ENCODE results near the gene CLEC20A. TPM values are rescaled to one million over a fixed set of nuclear protein-coding genes. Genes with fewer than 3 reads are reported as not detected.

Gene CLEC20A
- total RNA-seq, 1 donor from 2014 or later: not detected

GRCh38 chr1:178456472-178456871, 40.3 kb downstream of the CLEC20A start:
- Histone ChIP-seq H3K4me1 (no peaks in the 10 kb centered on the region), H3K36me3 (peaks cover 0 to 10% of the 10 kb centered on the region in 2 donors), H3K9me3 (no peaks in the 10 kb centered on the region), H3K27me3 (no peaks in the 10 kb centered on the region), H3K4me3 (no peak overlapping the region), H3K27ac (no peak overlapping the region)
- intact Hi-C loops (cut with DNase I): no loop called here
- TF ChIP-seq CTCF (IDR thresholded peaks at IDR 0.05): no peak
- TF ChIP-seq POLR2AphosphoS5 (IDR thresholded peaks at IDR 0.05; ENCODE audit: insufficient read depth in 1 of 2, low read depth in 1 of 2): no peak
- no peak for TF ChIP-seq POLR2A (IDR thresholded peaks at IDR 0.05)
- no peak for DNase-seq (ENCODE audit: extremely low spot score in 2 of 2)

GRCh38 chr1:178452013-178452412, 44.8 kb downstream of the CLEC20A start:
- Histone ChIP-seq H3K4me1 (no peaks in the 10 kb centered on the region), H3K4me3 (no peak overlapping the region), H3K36me3 (no peaks in the 10 kb centered on the region), H3K27me3 (no peaks in the 10 kb centered on the region), H3K27ac (no peak overlapping the region), H3K9me3 (no peaks in the 10 kb centered on the region)
- TF ChIP-seq POLR2A (IDR thresholded peaks at IDR 0.05) (no peak), POLR2AphosphoS5 (IDR thresholded peaks at IDR 0.05; ENCODE audit: insufficient read depth in 1 of 2, low read depth in 1 of 2) (no peak), CTCF (IDR thresholded peaks at IDR 0.05) (no peak)
- intact Hi-C loops (cut with DNase I): no loop called here
- DNase-seq (ENCODE audit: extremely low spot score in 2 of 2): no peak

DNA sequence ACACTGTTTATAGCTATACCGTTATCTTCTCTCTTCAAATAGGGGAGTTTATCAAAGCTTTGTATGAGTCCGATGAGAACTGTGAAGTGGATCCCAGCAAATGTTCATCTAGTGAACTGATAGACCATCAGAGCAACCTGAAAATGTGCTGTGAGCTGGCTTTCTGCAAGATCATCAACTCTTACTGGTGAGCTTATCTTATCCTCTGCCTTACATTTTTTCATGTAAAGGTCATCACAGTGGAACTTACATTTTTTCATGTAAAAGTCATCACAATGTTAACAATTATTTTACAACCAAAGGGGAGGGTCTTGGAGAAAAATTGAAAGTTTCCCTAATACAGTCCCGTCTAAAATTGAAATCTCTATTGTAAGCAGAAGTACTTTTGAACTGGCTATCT, 45.2 kb downstream of the CLEC20A start:
- Histone ChIP-seq H3K4me3 (no peak overlapping the region), H3K36me3 (no peaks in the 10 kb centered on the region), H3K4me1 (no peaks in the 10 kb centered on the region), H3K9me3 (no peaks in the 10 kb centered on the region), H3K27me3 (no peaks in the 10 kb centered on the region), H3K27ac (no peak overlapping the region)
- TF ChIP-seq CTCF (IDR thresholded peaks at IDR 0.05) (no peak), POLR2AphosphoS5 (IDR thresholded peaks at IDR 0.05; ENCODE audit: insufficient read depth in 1 of 2, low read depth in 1 of 2) (no peak), POLR2A (IDR thresholded peaks at IDR 0.05) (no peak)
- intact Hi-C loops (cut with DNase I): no loop called here
- DNase-seq (ENCODE audit: extremely low spot score in 2 of 2): no peak

DNA sequence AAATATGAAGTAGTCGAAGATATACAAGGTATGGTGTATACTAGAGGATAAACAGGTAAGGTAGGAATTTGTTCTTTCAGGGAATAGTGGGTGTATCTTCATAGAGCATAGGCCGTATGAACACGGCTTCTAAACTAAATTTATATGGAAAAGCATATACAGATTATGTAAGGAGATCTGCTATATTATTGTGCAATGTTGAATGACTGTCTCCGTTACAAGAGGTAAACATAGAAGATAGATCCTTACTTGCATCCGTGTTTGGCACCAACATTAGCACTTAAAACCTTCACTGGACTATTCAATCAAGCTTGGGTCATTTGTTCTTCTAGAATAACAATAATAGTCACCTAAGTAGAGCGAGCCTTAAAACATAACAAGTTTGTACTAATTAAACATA, 45.9 kb downstream of the CLEC20A start:
- DNase-seq (ENCODE audit: extremely low spot score in 2 of 2): no peak
- intact Hi-C loops (cut with DNase I): no loop called here
- H3K4me1 ChIP-seq: no peaks in the 10 kb centered on the region
- H3K36me3 ChIP-seq: no peaks in the 10 kb centered on the region
- TF ChIP-seq POLR2AphosphoS5 (IDR thresholded peaks at IDR 0.05; ENCODE audit: insufficient read depth in 1 of 2, low read depth in 1 of 2): no peak
- no peak for TF ChIP-seq CTCF (IDR thresholded peaks at IDR 0.05)
- no peak for TF ChIP-seq POLR2A (IDR thresholded peaks at IDR 0.05)
- H3K9me3 ChIP-seq: no peaks in the 10 kb centered on the region
- no peak overlapping the region for H3K27ac ChIP-seq
- no peaks in the 10 kb centered on the region for H3K27me3 ChIP-seq
- no peak overlapping the region for H3K4me3 ChIP-seq

DNA sequence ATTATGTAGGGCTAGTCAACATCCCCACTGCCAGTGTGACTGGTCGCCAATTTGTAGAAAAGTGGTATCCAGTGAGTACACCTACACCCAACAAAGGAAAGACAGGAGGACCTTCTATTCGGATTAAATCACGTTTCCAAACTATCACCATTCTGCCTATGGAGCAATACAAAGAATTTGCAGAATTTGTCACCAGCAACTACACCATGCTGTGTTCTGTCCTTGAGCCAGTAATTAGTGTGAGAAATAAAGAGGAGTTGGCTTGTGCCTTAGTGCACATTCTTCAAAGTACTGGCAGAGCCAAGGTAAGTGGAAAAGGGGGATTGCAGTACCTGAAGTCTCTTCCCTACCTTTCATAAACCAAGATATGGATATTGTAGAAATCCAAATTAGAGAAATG, 53.8 kb downstream of the CLEC20A start:
- no peaks in the 10 kb centered on the region for H3K4me1 ChIP-seq
- intact Hi-C loops (cut with DNase I): no loop called here
- TF ChIP-seq CTCF (IDR thresholded peaks at IDR 0.05) (no peak), POLR2AphosphoS5 (IDR thresholded peaks at IDR 0.05; ENCODE audit: insufficient read depth in 1 of 2, low read depth in 1 of 2) (no peak), POLR2A (IDR thresholded peaks at IDR 0.05) (no peak)
- H3K9me3 ChIP-seq: no peaks in the 10 kb centered on the region
- no peak for DNase-seq (ENCODE audit: extremely low spot score in 2 of 2)
- no peaks in the 10 kb centered on the region for H3K27me3 ChIP-seq
- no peak overlapping the region for H3K4me3 ChIP-seq
- H3K27ac ChIP-seq: no peak overlapping the region
- H3K36me3 ChIP-seq: peaks cover 0 to 22% of the 10 kb centered on the region in 2 donors
